Sigmoid colon (tissue), 4 donors: ENCODE measurements around the gene VDAC2.

Source experiments
- EP300 ChIP-seq, 4 donors: sonication (generic); formaldehyde crosslinking; IDR thresholded peaks; one replicate each; pipeline ENCODE4 v1.6.1; 2017; ENCODE audit warnings: antibody characterized with exemption in 4 of 4
- POLR2A ChIP-seq, 2 donors: fragments of 450-650 bp; IDR thresholded peaks; one replicate each; pipeline ENCODE4 v1.6.1; 2016; ENCODE audit warnings: antibody characterized with exemption in 2 of 2, mild to moderate bottlenecking in 2 of 2, moderate library complexity in 2 of 2
- POLR2AphosphoS5 ChIP-seq, 4 donors: sonication (generic); formaldehyde crosslinking; IDR thresholded peaks; one replicate each; pipeline ENCODE4 v1.6.1; 2017; ENCODE audit warnings: antibody characterized with exemption in 4 of 4
- TF ChIP-seq, protein P1 (sequence below), 4 experiments: fragments of 450-650 bp in 3 of 4; fragments of 200-600 bp in 1 of 4; IDR thresholded peaks; one replicate each; pipeline ENCODE4 v1.5.1; 2016 to 2019; ENCODE audit warnings: antibody characterized with exemption in 4 of 4, mild to moderate bottlenecking in 3 of 4, moderate library complexity in 2 of 4

DNA sequence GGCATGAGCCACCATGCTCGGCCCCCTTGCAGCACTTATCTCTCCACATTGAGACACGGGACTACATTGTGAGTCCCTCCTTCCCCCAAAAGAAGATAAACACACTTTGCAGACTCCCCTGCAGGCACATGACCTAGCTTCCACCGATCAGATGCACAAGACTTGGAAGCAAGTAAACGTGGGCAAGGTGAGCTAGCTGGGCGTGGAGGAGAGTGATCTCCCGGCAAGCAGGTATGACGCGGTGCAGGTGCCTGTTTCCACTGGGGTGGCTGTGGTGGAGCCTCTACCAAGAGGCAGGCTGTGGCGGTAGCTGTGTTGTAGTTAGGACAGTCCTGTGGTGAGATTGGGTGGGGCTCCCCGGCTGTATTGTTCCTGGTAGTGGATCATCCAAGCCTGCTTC, 32.8 kb downstream of the VDAC2 start:
- TF ChIP-seq, protein P1, sequence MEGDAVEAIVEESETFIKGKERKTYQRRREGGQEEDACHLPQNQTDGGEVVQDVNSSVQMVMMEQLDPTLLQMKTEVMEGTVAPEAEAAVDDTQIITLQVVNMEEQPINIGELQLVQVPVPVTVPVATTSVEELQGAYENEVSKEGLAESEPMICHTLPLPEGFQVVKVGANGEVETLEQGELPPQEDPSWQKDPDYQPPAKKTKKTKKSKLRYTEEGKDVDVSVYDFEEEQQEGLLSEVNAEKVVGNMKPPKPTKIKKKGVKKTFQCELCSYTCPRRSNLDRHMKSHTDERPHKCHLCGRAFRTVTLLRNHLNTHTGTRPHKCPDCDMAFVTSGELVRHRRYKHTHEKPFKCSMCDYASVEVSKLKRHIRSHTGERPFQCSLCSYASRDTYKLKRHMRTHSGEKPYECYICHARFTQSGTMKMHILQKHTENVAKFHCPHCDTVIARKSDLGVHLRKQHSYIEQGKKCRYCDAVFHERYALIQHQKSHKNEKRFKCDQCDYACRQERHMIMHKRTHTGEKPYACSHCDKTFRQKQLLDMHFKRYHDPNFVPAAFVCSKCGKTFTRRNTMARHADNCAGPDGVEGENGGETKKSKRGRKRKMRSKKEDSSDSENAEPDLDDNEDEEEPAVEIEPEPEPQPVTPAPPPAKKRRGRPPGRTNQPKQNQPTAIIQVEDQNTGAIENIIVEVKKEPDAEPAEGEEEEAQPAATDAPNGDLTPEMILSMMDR (IDR thresholded peaks at IDR 0.05): no peak
- TF ChIP-seq POLR2A (IDR thresholded peaks at IDR 0.05) (no peak), EP300 (IDR thresholded peaks at IDR 0.05) (no peak), POLR2AphosphoS5 (IDR thresholded peaks at IDR 0.05) (no peak)
